Fibroblast of upper back skin (primary cell): ENCODE measurements around the gene SUFU.
A peak's percentile ranks its signal among the peaks of the same experiment; 100 is the strongest.
"Not testable (repeated sequence)": the region's sequence is repeated elsewhere in the genome, so short reads cannot be mapped to it uniquely, and the experiment has no call there.

Source experiments
- DNase-seq: peaks from one replicate; pipeline ENCODE4 v3.0.0-alpha.2; 2013

The SUFU gene

GRCh38 chr10:102503264-102504178 is at the start of gene SUFU:
SUFU (plus strand) TSS chr10:102503972; CDS start chr10:102504153, 181 bp downstream.
- peak; percentile 98 for DNase-seq

- not testable (repeated sequence) for DNase-seq
Measured at GRCh38 chr10:102454662-102455487, 48.9 kb upstream of the SUFU start.

- peak; percentile 88 for DNase-seq
Measured at GRCh38 chr10:102455893-102456471, 47.8 kb upstream of the SUFU start.

- no peak for DNase-seq
Measured at GRCh38 chr10:102457591-102458150, 46.1 kb upstream of the SUFU start.

GRCh38 chr10:102458656-102459055 is 45.1 kb upstream of the SUFU start:
- no peak for DNase-seq

- DNase-seq = no peak
Measured at GRCh38 chr10:102460836-102461186, 43.0 kb upstream of the SUFU start.

- DNase-seq = peak; percentile 77
Measured at GRCh38 chr10:102461187-102462054, 42.4 kb upstream of the SUFU start.

GRCh38 chr10:102462512-102463054 is 41.2 kb upstream of the SUFU start:
- DNase-seq = no peak

GRCh38 chr10:102463983-102464382 is 39.8 kb upstream of the SUFU start:
- no peak for DNase-seq

GRCh38 chr10:102465466-102465865 is 38.3 kb upstream of the SUFU start:
- DNase-seq = no peak

- no peak for DNase-seq
Measured at GRCh38 chr10:102467318-102467717, 36.5 kb upstream of the SUFU start.

- DNase-seq = no peak
Measured at GRCh38 chr10:102467971-102468438, 35.8 kb upstream of the SUFU start.

- DNase-seq = peak; percentile 40
Measured at GRCh38 chr10:102468683-102469082, 35.1 kb upstream of the SUFU start.

- no peak for DNase-seq
Measured at GRCh38 chr10:102470579-102471546, 32.9 kb upstream of the SUFU start.

GRCh38 chr10:102473445-102474331 is 30.1 kb upstream of the SUFU start:
- no peak for DNase-seq

GRCh38 chr10:102475451-102476040 is 28.2 kb upstream of the SUFU start:
- no peak for DNase-seq

GRCh38 chr10:102476466-102477141 is 27.2 kb upstream of the SUFU start:
- DNase-seq = no peak

- DNase-seq = no peak
Measured at GRCh38 chr10:102479651-102480050, 24.1 kb upstream of the SUFU start.
